Measurements from ENCODE around the gene PLEKHD1. TPM values are rescaled to one million over a fixed set of nuclear protein-coding genes. Genes with fewer than 3 reads are reported as not detected.
A peak's percentile ranks its signal among the peaks of the same experiment; 100 is the strongest.

PLEKHD1 gene
- total RNA-seq, 1 experiment from 2014 or later, result 0.31 TPM

DNA sequence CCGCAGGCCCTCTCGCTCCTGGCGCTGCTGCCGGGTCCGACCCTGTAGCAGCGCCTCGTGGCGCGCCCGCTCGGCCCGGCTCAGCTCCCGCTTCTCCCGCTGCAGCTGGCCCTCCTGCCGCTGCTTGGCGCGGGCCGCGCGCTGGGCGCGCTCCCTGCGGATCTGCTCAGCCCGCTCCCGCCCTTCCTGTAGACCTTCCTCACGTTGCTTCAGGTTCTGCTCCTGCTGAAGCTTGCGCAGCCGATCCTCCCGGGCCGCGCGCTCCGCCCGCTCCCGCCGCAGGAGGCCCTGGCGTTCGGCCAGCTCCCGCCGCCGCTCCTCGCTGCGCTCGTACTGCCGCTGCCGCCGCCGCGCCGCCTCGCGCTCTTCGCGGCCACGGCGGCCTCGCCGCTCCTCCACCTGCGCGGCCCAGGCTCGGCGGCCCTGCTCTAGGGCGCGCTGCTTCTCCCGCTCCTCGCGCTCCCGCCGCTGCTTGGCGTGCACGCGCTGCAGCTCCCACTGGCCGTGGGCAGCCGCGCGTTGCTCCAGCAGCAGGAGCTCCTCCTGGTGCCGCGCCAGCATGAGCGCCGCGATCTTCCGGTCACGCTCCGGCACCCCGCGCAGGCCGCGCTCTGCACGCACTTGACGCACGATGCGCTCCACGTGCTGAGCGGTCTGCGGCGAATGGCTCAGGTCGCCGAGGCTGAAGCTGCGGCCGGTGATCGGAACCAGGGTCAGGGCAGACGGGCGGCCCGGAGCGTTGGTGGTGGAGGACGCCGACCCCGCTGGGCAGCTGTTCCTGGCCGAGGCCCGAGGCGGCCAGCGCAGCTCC, 87.7 kb downstream of the PLEKHD1 start:
- in situ Hi-C loops (cut with HindIII; ENCODE audit: low sequenced_read_pairs), result no loop called here
- DNase-seq (ENCODE audit: low spot score), result no peak

GRCh38 chr14:69572841-69573135, 88.3 kb downstream of the PLEKHD1 start:
- no peak for DNase-seq (ENCODE audit: low spot score)
- in situ Hi-C loops (cut with HindIII; ENCODE audit: low sequenced_read_pairs), result no loop called here

GRCh38 chr14:69573205-69573830, 88.8 kb downstream of the PLEKHD1 start:
- in situ Hi-C loops (cut with HindIII; ENCODE audit: low sequenced_read_pairs), result no loop called here
- peak; percentile 37 for DNase-seq (ENCODE audit: low spot score)

DNA sequence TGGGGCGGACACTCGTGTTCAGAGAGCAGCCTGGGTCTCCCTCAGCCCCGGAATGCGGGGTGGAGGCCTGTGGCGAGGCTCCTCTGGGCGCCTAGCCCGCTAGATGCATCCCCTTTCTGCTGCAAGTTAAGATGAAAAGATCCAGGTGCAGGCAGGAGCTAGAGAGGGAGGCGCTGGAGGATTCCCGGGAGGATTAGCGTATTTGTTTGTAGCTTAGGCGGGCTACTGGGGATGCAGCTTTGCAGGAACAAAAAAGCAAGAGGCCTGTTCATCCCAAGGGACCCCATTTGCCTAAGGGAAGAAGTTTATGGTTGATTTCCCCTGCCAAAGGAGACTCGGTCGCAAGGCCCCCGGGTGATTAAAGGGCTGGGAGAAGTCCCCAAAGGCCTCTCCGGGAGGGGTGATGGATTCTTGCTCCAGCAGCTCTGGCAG, 89.3 kb downstream of the PLEKHD1 start:
- DNase-seq (ENCODE audit: low spot score), result peak; percentile 58
- in situ Hi-C loops (cut with HindIII; ENCODE audit: low sequenced_read_pairs), result no loop called here

GRCh38 chr14:69574263-69574953, 89.9 kb downstream of the PLEKHD1 start, which contains the start of gene CCDC177:
CCDC177 (minus strand) TSS chr14:69574871; CDS start chr14:69573622, 1,249 bp downstream.
- peak; percentile 85 for DNase-seq (ENCODE audit: low spot score)
- in situ Hi-C loops (cut with HindIII; ENCODE audit: low sequenced_read_pairs), result no loop called here

- DNase-seq (ENCODE audit: low spot score), result no peak
- in situ Hi-C loops (cut with HindIII; ENCODE audit: low sequenced_read_pairs), result no loop called here
Measured at GRCh38 chr14:69574954-69575295, 90.4 kb downstream of the PLEKHD1 start.

DNA sequence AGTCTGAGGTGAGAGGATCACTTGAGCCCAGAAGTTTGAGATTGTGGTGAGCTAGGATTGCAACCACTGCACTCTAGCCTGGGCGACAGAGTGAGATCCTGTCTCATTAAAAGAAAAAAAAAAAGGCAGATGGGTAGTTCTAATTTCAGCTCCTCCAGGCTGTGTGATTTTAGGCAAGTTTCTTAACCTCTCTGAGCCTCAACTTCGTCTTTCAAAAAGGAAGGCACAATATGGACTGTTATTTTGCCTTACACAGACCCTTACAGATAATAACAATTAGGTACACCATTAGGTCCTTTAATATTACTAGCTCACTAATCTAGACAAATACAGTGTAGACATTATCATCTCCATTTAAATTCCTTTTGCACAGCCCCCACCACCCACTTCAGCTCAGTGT, 94.9 kb downstream of the PLEKHD1 start:
- in situ Hi-C loops (cut with HindIII; ENCODE audit: low sequenced_read_pairs), result no loop called here
- no peak for DNase-seq (ENCODE audit: low spot score)

GRCh38 chr14:69580009-69580577, 95.6 kb downstream of the PLEKHD1 start:
- in situ Hi-C loops (cut with HindIII; ENCODE audit: low sequenced_read_pairs), result no loop called here

More at GRCh38 chr14:69580009-69580577, 95.6 kb downstream of the PLEKHD1 start:
- DNase-seq (ENCODE audit: low spot score), result no peak

Other genes starting within 250 kb of the PLEKHD1 start
- gene GALNT16, start 224.6 kb upstream of the PLEKHD1 start, total RNA-seq (2014; rRNA removed; shearing (Covaris generic)), result 0.10 and 2.7 TPM in 2 replicates
- 313 and 338 TPM in 2 replicates for gene ERH, start 86.4 kb upstream of the PLEKHD1 start, total RNA-seq (2014; rRNA removed; shearing (Covaris generic))
- 72.7 and 73.2 TPM in 2 replicates for gene SLC39A9, start 86.0 kb upstream of the PLEKHD1 start, total RNA-seq (2014; rRNA removed; shearing (Covaris generic))
- 0.75 TPM in 1 of 2 replicates, not detected in the other for gene CCDC177, start 90.1 kb downstream of the PLEKHD1 start, total RNA-seq (2014; rRNA removed; shearing (Covaris generic))
- 1.4 and 1.5 TPM in 2 replicates for gene SUSD6, start 126.9 kb downstream of the PLEKHD1 start, total RNA-seq (2014; rRNA removed; shearing (Covaris generic))

Measured in G401 (cell line).